ENCODE measurements around the gene ABHD16A.
A peak's percentile ranks its signal among the peaks of the same experiment; 100 is the strongest.

The ABHD16A gene

GRCh38 chr6:31730631-31731086 is 27.5 kb upstream of the ABHD16A start:
- DNase-seq = no peak

GRCh38 chr6:31729979-31730630 is 27.0 kb upstream of the ABHD16A start:
- DNase-seq = peak; percentile 31

GRCh38 chr6:31729515-31729978 is 26.4 kb upstream of the ABHD16A start:
- DNase-seq = peak; percentile 81

- DNase-seq = no peak
These were observed 25.8 kb upstream of the ABHD16A start, which contains the start of gene DDAH2 for GRCh38 chr6:31728767-31729514. Gene DDAH2 (minus strand): TSS chr6:31729299. CDS start chr6:31729161, 138 bp downstream.

GRCh38 chr6:31727717-31728671 is 24.9 kb upstream of the ABHD16A start:
- DNase-seq = no peak

GRCh38 chr6:31727034-31727716 is 24.1 kb upstream of the ABHD16A start:
- DNase-seq = no peak

GRCh38 chr6:31725502-31726350 is 22.6 kb upstream of the ABHD16A start:
- no peak for DNase-seq

GRCh38 chr6:31723980-31724691 is 21.0 kb upstream of the ABHD16A start:
- DNase-seq = no peak

GRCh38 chr6:31723245-31723979 is 20.3 kb upstream of the ABHD16A start, which contains the start of gene MPIG6B:
Gene MPIG6B (plus strand): TSS chr6:31723373. CDS start chr6:31723384, 11 bp downstream.
- DNase-seq = no peak

GRCh38 chr6:31722173-31722572 is 19.0 kb upstream of the ABHD16A start:
- DNase-seq = no peak

- DNase-seq = no peak
These were observed 18.4 kb upstream of the ABHD16A start, which contains the start of gene LY6G6C for GRCh38 chr6:31721351-31722020. Gene LY6G6C (minus strand): TSS chr6:31721746. CDS start chr6:31721679, 67 bp downstream.

GRCh38 chr6:31720196-31720770 is 17.2 kb upstream of the ABHD16A start:
- DNase-seq = no peak

- DNase-seq = no peak
These were observed 15.9 kb upstream of the ABHD16A start for GRCh38 chr6:31719001-31719400.

GRCh38 chr6:31718265-31718664 is 15.1 kb upstream of the ABHD16A start:
- no peak for DNase-seq

GRCh38 chr6:31717499-31718222 is 14.5 kb upstream of the ABHD16A start:
- no peak for DNase-seq

GRCh38 chr6:31715022-31715958 is 12.2 kb upstream of the ABHD16A start, which contains the start of gene LY6G6D:
Gene LY6G6D (plus strand): TSS chr6:31715348. CDS start chr6:31715356, 8 bp downstream.
- DNase-seq = no peak
